ENCODE results near the gene CD5L.

- TF ChIP-seq CTCF (IDR thresholded peaks at IDR 0.05; ENCODE audit: low read depth, low read length, poor library complexity, severe bottlenecking), result no peak
- TF ChIP-seq EZH2phosphoT487 (IDR thresholded peaks at IDR 0.05; ENCODE audit: borderline replicate concordance, low read length), result no peak
These were observed 56.4 kb downstream of the CD5L start for GRCh38 chr1:157785248-157785647.
